SU-DHL-6 (cell line): ENCODE data around the gene GPD2.

Source experiments
- H2AFZ ChIP-seq: fragments of 200-600 bp; sonication (generic); 2 replicates; pipeline ENCODE4 v1.6.1; 2014; ENCODE audit warnings: low read depth, mild to moderate bottlenecking, moderate library complexity, mixed read lengths, antibody characterized with exemption, low read length; ENCODE audit not compliant: severe bottlenecking
- H3F3A ChIP-seq: fragments of 200-600 bp; shearing (Covaris generic); 2 replicates; pipeline ENCODE4 v1.6.0; 2016; ENCODE audit warnings: antibody characterized with exemption, mild to moderate bottlenecking; ENCODE audit not compliant: insufficient read depth
- H3K27ac ChIP-seq: fragments of 200-600 bp; sonication (generic); 2 replicates; pipeline ENCODE4 v1.5.1; 2016; ENCODE audit warnings: low read depth, mild to moderate bottlenecking, low read length, moderate library complexity, mixed read lengths
- H3K27me3 ChIP-seq: fragments of 200-600 bp; sonication (generic), shearing (Covaris generic); 2 replicates; pipeline ENCODE4 v1.6.0; 2014; ENCODE audit warnings: mild to moderate bottlenecking, low read length
- H3K36me3 ChIP-seq: fragments of 200-600 bp; sonication (generic); 2 replicates; pipeline ENCODE4 v1.6.1; 2014; ENCODE audit warnings: mild to moderate bottlenecking, low read length, mixed read lengths
- H3K4me2 ChIP-seq: fragments of 300-600, 200-600 bp; shearing (Covaris generic), sonication (generic); 2 replicates; pipeline ENCODE4 v1.6.0; 2014; ENCODE audit warnings: low read length, low read depth, mild to moderate bottlenecking; ENCODE audit not compliant: poor library complexity, severe bottlenecking
- H3K4me3 ChIP-seq: fragments of 200-600 bp; sonication (generic); 2 replicates; pipeline ENCODE4 v1.5.1; 2014; ENCODE audit warnings: antibody characterized with exemption, low read length, mild to moderate bottlenecking, mixed read lengths; ENCODE audit not compliant: insufficient read depth, poor library complexity, severe bottlenecking
- H3K79me2 ChIP-seq: fragments of 200-600 bp; sonication (generic); 2 replicates; pipeline ENCODE4 v1.6.1; 2014; ENCODE audit warnings: mild to moderate bottlenecking, low read length, moderate library complexity; ENCODE audit not compliant: insufficient read depth
- H3K9ac ChIP-seq: fragments of 200-600 bp; sonication (generic); 2 replicates; pipeline ENCODE4 v1.7.0; 2014; ENCODE audit warnings: mild to moderate bottlenecking, low read length
- H3K9me2 ChIP-seq: fragments of 200-600 bp; sonication (generic); replicated peaks from 2 replicates; pipeline ENCODE4 v1.6.1; 2014; ENCODE audit warnings: low read length; ENCODE audit not compliant: insufficient read depth
- H3K9me3 ChIP-seq: fragments of 200-600 bp; sonication (generic); 2 replicates; pipeline ENCODE4 v1.6.1; 2014; ENCODE audit warnings: low read length, mixed read lengths; ENCODE audit not compliant: insufficient read depth
- H4K20me1 ChIP-seq: fragments of 200-600 bp; sonication (generic); 2 replicates; pipeline ENCODE4 v1.6.1; 2014; ENCODE audit warnings: low read depth, mild to moderate bottlenecking, antibody characterized with exemption, low read length, moderate library complexity, mixed read lengths
- EZH2phosphoT487 ChIP-seq: fragments of 200-600 bp; sonication (generic), shearing (Covaris generic); conservative IDR thresholded peaks from 2 replicates; pipeline ENCODE4 v1.6.1; 2018; ENCODE audit warnings: mild to moderate bottlenecking, antibody characterized with exemption, low read length, moderate library complexity, mixed read lengths
- TF ChIP-seq, protein P1 (sequence below): fragments of 200-600 bp; sonication (generic); IDR thresholded peaks from one replicate; pipeline ENCODE4 v1.5.1; 2017; ENCODE audit warnings: antibody characterized with exemption, mild to moderate bottlenecking, low read length, moderate library complexity; ENCODE audit not compliant: insufficient read depth, poor library complexity, severe bottlenecking

Gene GPD2

DNA sequence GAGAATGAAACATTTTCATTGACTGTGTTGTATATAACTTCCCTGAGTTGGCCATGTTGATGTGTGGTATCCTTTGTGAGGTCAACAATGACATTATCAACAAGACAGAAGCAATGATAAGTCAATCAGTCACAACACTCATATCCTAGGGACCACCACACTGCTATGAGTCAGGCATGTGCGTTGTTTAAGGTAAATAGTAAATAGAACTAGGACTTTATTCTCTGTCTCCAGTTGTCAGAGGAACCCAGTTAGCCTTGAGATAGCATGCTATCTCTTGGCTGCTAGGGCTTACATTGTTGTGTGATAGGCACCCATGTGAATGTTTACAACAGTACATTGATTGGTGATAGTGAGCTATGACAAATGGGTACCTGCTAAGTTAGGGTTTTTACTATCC is 37.3 kb downstream of the GPD2 start:
- no peak overlapping the region for H3K27ac ChIP-seq
- no peaks in the 10 kb centered on the region for H3K79me2 ChIP-seq
- no peak overlapping the region for H3K4me2 ChIP-seq
- no peaks in the 10 kb centered on the region for H4K20me1 ChIP-seq
- H3K4me3 ChIP-seq: no peak overlapping the region
- H3F3A ChIP-seq: no peaks in the 10 kb centered on the region
- H3K9me3 ChIP-seq: no peaks in the 10 kb centered on the region
- H3K27me3 ChIP-seq: no peaks in the 10 kb centered on the region
- no peaks in the 10 kb centered on the region for H3K9me2 ChIP-seq
- no peak for TF ChIP-seq EZH2phosphoT487
- TF ChIP-seq, protein P1, sequence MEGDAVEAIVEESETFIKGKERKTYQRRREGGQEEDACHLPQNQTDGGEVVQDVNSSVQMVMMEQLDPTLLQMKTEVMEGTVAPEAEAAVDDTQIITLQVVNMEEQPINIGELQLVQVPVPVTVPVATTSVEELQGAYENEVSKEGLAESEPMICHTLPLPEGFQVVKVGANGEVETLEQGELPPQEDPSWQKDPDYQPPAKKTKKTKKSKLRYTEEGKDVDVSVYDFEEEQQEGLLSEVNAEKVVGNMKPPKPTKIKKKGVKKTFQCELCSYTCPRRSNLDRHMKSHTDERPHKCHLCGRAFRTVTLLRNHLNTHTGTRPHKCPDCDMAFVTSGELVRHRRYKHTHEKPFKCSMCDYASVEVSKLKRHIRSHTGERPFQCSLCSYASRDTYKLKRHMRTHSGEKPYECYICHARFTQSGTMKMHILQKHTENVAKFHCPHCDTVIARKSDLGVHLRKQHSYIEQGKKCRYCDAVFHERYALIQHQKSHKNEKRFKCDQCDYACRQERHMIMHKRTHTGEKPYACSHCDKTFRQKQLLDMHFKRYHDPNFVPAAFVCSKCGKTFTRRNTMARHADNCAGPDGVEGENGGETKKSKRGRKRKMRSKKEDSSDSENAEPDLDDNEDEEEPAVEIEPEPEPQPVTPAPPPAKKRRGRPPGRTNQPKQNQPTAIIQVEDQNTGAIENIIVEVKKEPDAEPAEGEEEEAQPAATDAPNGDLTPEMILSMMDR: no peak
- no peak overlapping the region for H2AFZ ChIP-seq
- H3K36me3 ChIP-seq: no peaks in the 10 kb centered on the region
- H3K9ac ChIP-seq: no peak overlapping the region

- Histone ChIP-seq H3K9me3 (no peaks in the 10 kb centered on the region), H3F3A (no peaks in the 10 kb centered on the region), H3K36me3 (no peaks in the 10 kb centered on the region), H3K9me2 (no peaks in the 10 kb centered on the region), H3K9ac (no peak overlapping the region), H3K27me3 (no peaks in the 10 kb centered on the region), H4K20me1 (no peaks in the 10 kb centered on the region), H3K79me2 (no peaks in the 10 kb centered on the region), H3K27ac (no peak overlapping the region), H3K4me3 (no peak overlapping the region), H2AFZ (no peak overlapping the region), H3K4me2 (no peak overlapping the region)
- TF ChIP-seq, protein P1: no peak
- no peak for TF ChIP-seq EZH2phosphoT487
Observed at GRCh38 chr2:156474401-156474800, 38.2 kb downstream of the GPD2 start.

- Histone ChIP-seq H2AFZ (no peak overlapping the region), H3K4me2 (no peak overlapping the region), H3K27ac (no peak overlapping the region), H3F3A (no peaks in the 10 kb centered on the region), H3K79me2 (no peaks in the 10 kb centered on the region), H3K27me3 (no peaks in the 10 kb centered on the region), H3K9ac (no peak overlapping the region), H3K9me2 (no peaks in the 10 kb centered on the region), H4K20me1 (no peaks in the 10 kb centered on the region), H3K4me3 (no peak overlapping the region), H3K36me3 (no peaks in the 10 kb centered on the region), H3K9me3 (no peaks in the 10 kb centered on the region)
- TF ChIP-seq EZH2phosphoT487: no peak
- TF ChIP-seq, protein P1: no peak
Observed at GRCh38 chr2:156476021-156476849, 40.1 kb downstream of the GPD2 start.
